ENCODE results near the gene CPNE1. TPM values are rescaled to one million over a fixed set of nuclear protein-coding genes. Genes with fewer than 3 reads are reported as not detected.

CPNE1 gene
- total and polyA plus RNA-seq, 2 donors from 2014 or later = 128 to 145 TPM

DNA sequence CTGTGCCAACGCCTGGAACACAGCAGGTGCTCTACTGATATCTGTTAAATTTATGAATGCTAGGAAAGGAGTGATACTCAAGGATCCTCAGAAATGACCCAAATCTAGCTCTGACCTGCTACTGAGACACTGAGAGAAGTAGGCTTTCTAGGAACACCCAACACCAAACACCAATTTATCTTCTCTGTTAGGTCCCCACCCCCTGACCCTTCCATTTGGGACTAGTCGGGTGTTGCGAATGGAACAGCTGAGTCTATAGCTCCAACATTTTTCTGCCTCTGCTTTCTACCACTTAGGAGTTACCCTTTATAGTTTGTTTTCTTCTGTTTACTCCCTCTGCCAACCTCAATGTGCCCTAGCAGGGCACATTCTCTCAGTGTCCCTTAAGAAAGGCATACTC, 24.0 kb downstream of the CPNE1 start:
- no peaks in the 10 kb centered on the region for H3K4me1 ChIP-seq (ENCODE audit: control insufficient read depth in 2 of 3, insufficient read depth in 2 of 3, low read depth in 1 of 3, low read length in 3 of 3)
- H3K36me3 ChIP-seq (ENCODE audit: control insufficient read depth in 2 of 3, insufficient read depth in 3 of 3, low read length in 3 of 3) = no peaks in the 10 kb centered on the region
- H3K4me3 ChIP-seq (ENCODE audit: low read length in 3 of 3) = no peak overlapping the region
- DNase-seq (no peak), FAIRE-seq (no peak)
- TF ChIP-seq, protein P1, sequence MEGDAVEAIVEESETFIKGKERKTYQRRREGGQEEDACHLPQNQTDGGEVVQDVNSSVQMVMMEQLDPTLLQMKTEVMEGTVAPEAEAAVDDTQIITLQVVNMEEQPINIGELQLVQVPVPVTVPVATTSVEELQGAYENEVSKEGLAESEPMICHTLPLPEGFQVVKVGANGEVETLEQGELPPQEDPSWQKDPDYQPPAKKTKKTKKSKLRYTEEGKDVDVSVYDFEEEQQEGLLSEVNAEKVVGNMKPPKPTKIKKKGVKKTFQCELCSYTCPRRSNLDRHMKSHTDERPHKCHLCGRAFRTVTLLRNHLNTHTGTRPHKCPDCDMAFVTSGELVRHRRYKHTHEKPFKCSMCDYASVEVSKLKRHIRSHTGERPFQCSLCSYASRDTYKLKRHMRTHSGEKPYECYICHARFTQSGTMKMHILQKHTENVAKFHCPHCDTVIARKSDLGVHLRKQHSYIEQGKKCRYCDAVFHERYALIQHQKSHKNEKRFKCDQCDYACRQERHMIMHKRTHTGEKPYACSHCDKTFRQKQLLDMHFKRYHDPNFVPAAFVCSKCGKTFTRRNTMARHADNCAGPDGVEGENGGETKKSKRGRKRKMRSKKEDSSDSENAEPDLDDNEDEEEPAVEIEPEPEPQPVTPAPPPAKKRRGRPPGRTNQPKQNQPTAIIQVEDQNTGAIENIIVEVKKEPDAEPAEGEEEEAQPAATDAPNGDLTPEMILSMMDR (IDR thresholded peaks at IDR 0.05; ENCODE audit: borderline replicate concordance, extremely low read depth, insufficient read depth) = no peak
- no peak overlapping the region for H3K27ac ChIP-seq (ENCODE audit: low read depth in 2 of 2, low read length in 2 of 2)
- no peaks in the 10 kb centered on the region for H3K27me3 ChIP-seq (ENCODE audit: control insufficient read depth, insufficient read depth, low read length)
- H3K9me3 ChIP-seq (ENCODE audit: control insufficient read depth in 2 of 3, insufficient read depth in 1 of 3, low read length in 3 of 3) = no peaks in the 10 kb centered on the region
- no peak overlapping the region for H3K9ac ChIP-seq (ENCODE audit: low read length in 3 of 3)
- intact Hi-C loops (cut with DNase I) = no loop called here

DNA sequence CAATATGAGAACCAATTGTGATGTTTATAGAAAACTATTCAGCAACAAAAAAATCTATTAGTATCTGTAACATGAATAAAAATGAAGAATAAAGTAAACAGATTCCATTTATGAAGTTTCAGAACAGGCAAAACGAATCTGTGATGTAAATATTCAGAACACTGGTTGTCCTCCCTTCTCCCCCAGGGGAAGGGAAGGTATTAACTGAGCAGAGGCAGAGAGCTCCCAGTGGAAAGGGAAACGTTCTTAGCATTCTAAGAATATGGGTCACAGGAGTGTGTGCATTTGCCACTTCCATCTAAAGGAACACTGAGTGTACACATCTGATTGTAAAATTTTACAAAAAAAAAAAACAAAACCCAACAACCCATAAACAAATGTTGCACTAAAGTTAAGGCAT, 25.9 kb downstream of the CPNE1 start:
- Histone ChIP-seq H3K4me3 (ENCODE audit: low read length in 3 of 3) (no peak overlapping the region), H3K27ac (ENCODE audit: low read depth in 2 of 2, low read length in 2 of 2) (no peak overlapping the region), H3K9me3 (ENCODE audit: control insufficient read depth in 2 of 3, insufficient read depth in 1 of 3, low read length in 3 of 3) (no peaks in the 10 kb centered on the region), H3K36me3 (ENCODE audit: control insufficient read depth in 2 of 3, insufficient read depth in 3 of 3, low read length in 3 of 3) (no peaks in the 10 kb centered on the region), H3K27me3 (ENCODE audit: control insufficient read depth, insufficient read depth, low read length) (no peaks in the 10 kb centered on the region), H3K9ac (ENCODE audit: low read length in 3 of 3) (no peak overlapping the region), H3K4me1 (ENCODE audit: control insufficient read depth in 2 of 3, insufficient read depth in 2 of 3, low read depth in 1 of 3, low read length in 3 of 3) (peaks cover 0 to 3% (median 0%) of the 10 kb centered on the region in 3 donors)
- TF ChIP-seq, protein P1 (IDR thresholded peaks at IDR 0.05; ENCODE audit: borderline replicate concordance, extremely low read depth, insufficient read depth) = no peak
- intact Hi-C loops (cut with DNase I) = no loop called here
- DNase-seq (no peak), FAIRE-seq (no peak)

DNA sequence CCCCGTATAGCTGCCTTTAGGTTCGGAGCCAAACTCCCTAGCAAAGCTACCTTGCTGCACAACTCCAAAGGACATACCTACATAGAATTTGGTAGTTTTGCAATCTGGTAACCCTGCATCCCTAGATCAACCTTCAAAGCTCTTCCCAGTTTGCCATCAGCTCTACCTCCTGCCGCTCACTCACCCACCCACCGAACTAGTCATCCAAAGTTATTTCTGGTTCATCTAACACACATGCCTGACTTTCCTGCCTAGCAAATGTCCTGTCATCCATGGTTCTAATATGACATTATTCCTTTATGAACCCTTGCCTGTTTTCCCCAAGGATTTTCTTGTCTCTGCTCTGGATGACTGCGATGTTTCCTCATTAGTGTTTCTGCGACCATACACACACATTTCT, 27.4 kb downstream of the CPNE1 start:
- Histone ChIP-seq H3K4me3 (ENCODE audit: low read length in 3 of 3) (no peak overlapping the region), H3K4me1 (ENCODE audit: control insufficient read depth in 2 of 3, insufficient read depth in 2 of 3, low read depth in 1 of 3, low read length in 3 of 3) (peaks cover 0 to 3% (median 0%) of the 10 kb centered on the region in 3 donors)
- no peak for FAIRE-seq

More for the DNA sequence above, 27.4 kb downstream of the CPNE1 start:
- intact Hi-C loops (cut with DNase I) = no loop called here
- Histone ChIP-seq H3K9me3 (ENCODE audit: control insufficient read depth in 2 of 3, insufficient read depth in 1 of 3, low read length in 3 of 3) (no peaks in the 10 kb centered on the region), H3K36me3 (ENCODE audit: control insufficient read depth in 2 of 3, insufficient read depth in 3 of 3, low read length in 3 of 3) (no peaks in the 10 kb centered on the region), H3K27ac (ENCODE audit: low read depth in 2 of 2, low read length in 2 of 2) (no peak overlapping the region), H3K9ac (ENCODE audit: low read length in 3 of 3) (no peak overlapping the region), H3K27me3 (ENCODE audit: control insufficient read depth, insufficient read depth, low read length) (no peaks in the 10 kb centered on the region)
- no peak for DNase-seq
- TF ChIP-seq, protein P1 (IDR thresholded peaks at IDR 0.05; ENCODE audit: borderline replicate concordance, extremely low read depth, insufficient read depth) = no peak

All from kidney (tissue), 14 donors.